ENCODE measurements around the gene GRIN3B.
"Not testable (repeated sequence)": the region's sequence is repeated elsewhere in the genome, so short reads cannot be mapped to it uniquely, and the experiment has no call there.

DNA sequence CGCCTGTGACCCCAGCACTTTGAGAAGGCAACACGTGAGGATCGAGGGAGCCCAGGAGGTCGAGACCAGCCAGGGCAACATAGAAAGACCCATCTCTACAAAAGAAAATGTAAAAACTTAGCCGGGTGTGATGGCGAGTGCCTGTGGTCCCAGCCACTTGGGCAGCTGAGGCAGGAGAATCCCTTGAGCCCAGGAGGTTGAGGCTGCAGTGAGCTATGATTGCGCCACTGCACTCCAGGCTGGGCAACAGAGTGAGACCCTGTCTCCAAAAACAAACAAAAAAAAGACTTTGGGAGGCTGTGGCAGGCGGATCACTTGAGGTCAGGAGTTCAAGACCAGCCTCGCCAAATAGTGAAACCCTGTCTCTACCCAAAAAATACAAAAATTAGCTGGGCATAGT lies 42.6 kb upstream of the GRIN3B start:
- not testable (repeated sequence) for TF ChIP-seq POLR2A, TAF1, POLR2AphosphoS5 (IDR thresholded peaks at IDR 0.05; ENCODE audit: low read depth, low read length)

Measured in GM12891 (cell line).